Cardiac muscle cell (in vitro differentiated cells and primary cell): ENCODE results near the gene PLA2G7. TPM values are rescaled to one million over a fixed set of nuclear protein-coding genes. Genes with fewer than 3 reads are reported as not detected.
"Not testable (repeated sequence)": the region's sequence is repeated elsewhere in the genome, so short reads cannot be mapped to it uniquely, and the experiment has no call there.

Experiments
- DNase-seq, 2 donors: peaks; one replicate each; pipeline versions ENCODE4 v3.0.0 to v3.0.0-alpha.2; 2010 to 2017; ENCODE audit warnings: low read depth in 1 of 2, low spot score in 1 of 2
- H3K27ac ChIP-seq: fragments of 200-600 bp; sonication (generic); 2 replicates; pipeline ENCODE4 v1.5.1; 2016
- H3K27me3 ChIP-seq: fragments of 200-600 bp; sonication (generic); 2 replicates; pipeline ENCODE4 v1.6.0; 2016; ENCODE audit warnings: control low read depth
- H3K36me3 ChIP-seq: fragments of 200-600 bp; sonication (generic); 2 replicates; pipeline ENCODE4 v1.5.1; 2016; ENCODE audit warnings: control low read depth
- H3K4me1 ChIP-seq: fragments of 200-600 bp; sonication (generic); 2 replicates; pipeline ENCODE4 v1.8.1; 2017; ENCODE audit warnings: low read depth, mild to moderate bottlenecking, mixed run types
- H3K4me3 ChIP-seq: fragments of 200-600 bp; sonication (generic); 2 replicates; pipeline ENCODE4 v1.5.1; 2016; ENCODE audit warnings: mild to moderate bottlenecking
- H3K9me3 ChIP-seq: fragments of 200-600 bp; sonication (generic); 2 replicates; pipeline ENCODE4 v1.5.1; 2017; ENCODE audit warnings: low read depth, mild to moderate bottlenecking, control low read depth
- CTCF ChIP-seq: IDR thresholded peaks from 2 replicates; pipeline ENCODE4 v1.5.1; 2012; ENCODE audit warnings: low read depth, mild to moderate bottlenecking, low read length
- polyA plus RNA-seq: library from polyadenylated mRNA; unstranded; fragments of >200 nt; fragmentation: Nextera tagmentation; extraction: Ambion mirVana; gene quantifications from 2 replicates; pipeline ENCODE4 v1.2.1, GENCODE V29; 2016
- total RNA-seq: library from RNA; depleted of rRNA; stranded (reverse); fragments of >200 nt; gene quantifications from 2 replicates; pipeline ENCODE4 v1.2.3, GENCODE V29; 2016

Gene PLA2G7
- total and polyA plus RNA-seq, 2 experiments from 2014 or later, result not detected

DNA sequence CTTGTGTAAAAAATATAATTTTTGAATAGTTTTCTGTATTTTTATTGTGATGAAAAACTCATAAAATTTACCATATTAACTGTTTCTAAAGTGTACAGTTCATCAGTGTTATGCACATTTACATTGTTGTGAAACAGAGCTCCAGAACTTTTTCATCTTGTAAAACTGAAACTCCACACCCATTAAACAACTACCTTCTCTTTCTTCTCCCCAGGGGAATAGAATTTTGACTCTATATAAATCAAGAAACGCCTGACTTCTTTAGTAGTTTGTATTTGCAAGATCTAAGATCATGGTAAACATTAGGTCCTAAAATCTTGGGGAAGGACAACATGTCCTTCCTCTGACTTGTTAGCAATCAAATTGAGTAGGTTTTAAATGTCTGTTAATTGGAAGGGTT lies 20.7 kb upstream of the PLA2G7 start:
- Histone ChIP-seq H3K4me3 (no peak overlapping the region), H3K9me3 (no peaks in the 10 kb centered on the region), H3K36me3 (no peaks in the 10 kb centered on the region), H3K27ac (no peak overlapping the region), H3K27me3 (no peaks in the 10 kb centered on the region), H3K4me1 (peaks cover 14% of the 10 kb centered on the region)
- no peak for DNase-seq
- TF ChIP-seq CTCF, result no peak

GRCh38 chr6:46751658-46752057 lies 16.5 kb upstream of the PLA2G7 start:
- H3K27me3 ChIP-seq, result peaks cover 4% of the 10 kb centered on the region

DNA sequence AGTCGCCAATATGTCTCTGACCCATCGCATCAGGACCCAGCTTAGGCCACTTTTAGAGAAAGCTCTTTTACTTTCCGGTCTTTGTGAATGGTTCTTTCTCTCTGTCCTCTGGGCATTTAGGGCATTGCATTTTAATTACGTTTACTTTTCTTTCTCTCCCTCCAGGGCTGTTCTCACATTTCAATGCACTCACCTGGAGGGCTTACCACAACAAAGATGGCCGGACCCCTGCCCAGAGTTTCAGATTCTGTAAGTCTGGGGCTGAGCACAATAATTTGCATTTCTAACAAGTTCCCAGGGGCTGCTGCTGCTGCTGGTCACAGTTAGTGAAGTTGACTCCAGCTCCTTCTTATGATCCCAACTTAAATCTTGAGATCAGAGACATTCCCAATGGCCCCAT lies 14.6 kb upstream of the PLA2G7 start:
- Histone ChIP-seq H3K9me3 (no peaks in the 10 kb centered on the region), H3K4me3 (no peak overlapping the region), H3K4me1 (no peaks in the 10 kb centered on the region), H3K36me3 (no peaks in the 10 kb centered on the region), H3K27me3 (peaks cover 14% of the 10 kb centered on the region), H3K27ac (no peak overlapping the region)
- no peak for TF ChIP-seq CTCF
- no peak for DNase-seq

More at GRCh38 chr6:46751658-46752057, 16.5 kb upstream of the PLA2G7 start:
- TF ChIP-seq CTCF, result no peak
- H3K27ac ChIP-seq, result no peak overlapping the region
- DNase-seq, result no peak
- no peaks in the 10 kb centered on the region for H3K9me3 ChIP-seq
- no peaks in the 10 kb centered on the region for H3K36me3 ChIP-seq
- no peak overlapping the region for H3K4me3 ChIP-seq
- peaks cover 7% of the 10 kb centered on the region for H3K4me1 ChIP-seq

DNA sequence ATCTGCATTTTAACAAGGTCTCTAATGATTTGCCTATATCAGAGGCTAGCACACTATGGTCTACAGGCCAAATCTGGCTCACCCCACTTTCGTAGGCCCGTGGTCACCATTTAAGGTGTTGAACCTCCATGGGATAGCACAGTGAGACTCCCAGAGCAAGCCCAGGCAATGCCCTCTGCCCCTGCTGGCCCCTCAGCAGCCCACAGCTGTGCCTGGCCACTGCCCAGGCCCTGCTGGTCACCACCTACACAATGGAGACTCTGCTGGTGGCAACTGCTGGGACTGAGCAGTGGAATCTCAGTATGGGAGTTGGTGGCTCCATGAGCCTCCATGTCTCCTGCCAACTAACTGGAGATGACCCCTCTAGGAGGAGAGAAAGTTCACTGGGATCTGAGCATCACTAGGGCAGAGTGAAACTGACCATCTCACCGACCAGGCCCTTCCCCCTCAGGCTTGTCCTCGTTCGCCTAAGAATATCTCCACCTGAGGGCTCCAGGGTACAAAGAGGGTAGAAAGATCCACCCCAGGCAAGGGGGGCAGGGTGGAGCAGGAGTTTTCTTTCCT lies 13.8 kb upstream of the PLA2G7 start:
- peaks cover 16% of the 10 kb centered on the region for H3K27me3 ChIP-seq
- no peak overlapping the region for H3K4me3 ChIP-seq
- no peaks in the 10 kb centered on the region for H3K9me3 ChIP-seq
- no peak overlapping the region for H3K27ac ChIP-seq
- no peak for TF ChIP-seq CTCF
- DNase-seq, result no peak
- no peaks in the 10 kb centered on the region for H3K36me3 ChIP-seq
- H3K4me1 ChIP-seq, result no peaks in the 10 kb centered on the region

GRCh38 chr6:46746696-46747095 lies 11.5 kb upstream of the PLA2G7 start, which contains the start of gene ANKRD66:
Gene ANKRD66 (plus strand): TSS chr6:46746933. CDS start chr6:46751949, 5,016 bp downstream.
- no peaks in the 10 kb centered on the region for H3K4me1 ChIP-seq
- H3K27me3 ChIP-seq, result peaks cover 16% of the 10 kb centered on the region
- H3K36me3 ChIP-seq, result no peaks in the 10 kb centered on the region
- TF ChIP-seq CTCF, result no peak
- no peak within 1 kb of the TSS for H3K4me3 ChIP-seq
- H3K27ac ChIP-seq, result no peak within 1 kb of the TSS
- no peaks in the 10 kb centered on the region for H3K9me3 ChIP-seq
- DNase-seq, result no peak

- no peak overlapping the region for H3K4me3 ChIP-seq
- no peak for DNase-seq
- H3K36me3 ChIP-seq, result no peaks in the 10 kb centered on the region
- H3K27ac ChIP-seq, result no peak overlapping the region
- TF ChIP-seq CTCF, result no peak
- no peaks in the 10 kb centered on the region for H3K9me3 ChIP-seq
- H3K4me1 ChIP-seq, result no peaks in the 10 kb centered on the region
- peaks cover 16% of the 10 kb centered on the region for H3K27me3 ChIP-seq
Observed at GRCh38 chr6:46745973-46746372, 10.8 kb upstream of the PLA2G7 start.

- H3K4me3 ChIP-seq, DNase-seq, H3K27ac ChIP-seq, H3K36me3 ChIP-seq, H3K4me1 ChIP-seq, H3K9me3 ChIP-seq: not testable (repeated sequence)
- H3K27me3 ChIP-seq, result peaks cover 16% of the 10 kb centered on the region
Observed at GRCh38 chr6:46744159-46744725, 9.1 kb upstream of the PLA2G7 start.
